ENCODE results near the gene FAM20C.
"Not testable (repeated sequence)": the region's sequence is repeated elsewhere in the genome, so short reads cannot be mapped to it uniquely, and the experiment has no call there.

FAM20C gene

DNA sequence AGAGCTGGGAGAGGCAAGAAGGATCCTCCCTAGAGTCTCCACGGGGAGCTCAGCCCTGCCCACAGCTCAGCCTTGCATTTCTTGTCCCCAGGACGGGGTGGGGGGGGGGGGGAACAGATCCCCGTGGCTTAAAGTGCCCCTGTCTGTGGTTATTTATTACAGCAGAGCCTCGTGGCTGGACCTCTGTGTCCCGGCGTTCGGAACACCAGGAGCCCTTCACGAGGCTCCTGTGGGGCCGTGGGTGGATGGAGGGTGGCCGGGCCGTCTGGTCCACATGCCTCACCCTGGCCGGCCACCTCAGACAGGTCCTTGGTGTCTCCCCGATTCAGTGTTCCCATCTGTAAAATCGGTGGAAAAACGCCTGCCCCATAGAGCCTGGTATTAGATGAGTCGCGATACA is 37.9 kb downstream of the FAM20C start:
- DNase-seq: no peak

DNA sequence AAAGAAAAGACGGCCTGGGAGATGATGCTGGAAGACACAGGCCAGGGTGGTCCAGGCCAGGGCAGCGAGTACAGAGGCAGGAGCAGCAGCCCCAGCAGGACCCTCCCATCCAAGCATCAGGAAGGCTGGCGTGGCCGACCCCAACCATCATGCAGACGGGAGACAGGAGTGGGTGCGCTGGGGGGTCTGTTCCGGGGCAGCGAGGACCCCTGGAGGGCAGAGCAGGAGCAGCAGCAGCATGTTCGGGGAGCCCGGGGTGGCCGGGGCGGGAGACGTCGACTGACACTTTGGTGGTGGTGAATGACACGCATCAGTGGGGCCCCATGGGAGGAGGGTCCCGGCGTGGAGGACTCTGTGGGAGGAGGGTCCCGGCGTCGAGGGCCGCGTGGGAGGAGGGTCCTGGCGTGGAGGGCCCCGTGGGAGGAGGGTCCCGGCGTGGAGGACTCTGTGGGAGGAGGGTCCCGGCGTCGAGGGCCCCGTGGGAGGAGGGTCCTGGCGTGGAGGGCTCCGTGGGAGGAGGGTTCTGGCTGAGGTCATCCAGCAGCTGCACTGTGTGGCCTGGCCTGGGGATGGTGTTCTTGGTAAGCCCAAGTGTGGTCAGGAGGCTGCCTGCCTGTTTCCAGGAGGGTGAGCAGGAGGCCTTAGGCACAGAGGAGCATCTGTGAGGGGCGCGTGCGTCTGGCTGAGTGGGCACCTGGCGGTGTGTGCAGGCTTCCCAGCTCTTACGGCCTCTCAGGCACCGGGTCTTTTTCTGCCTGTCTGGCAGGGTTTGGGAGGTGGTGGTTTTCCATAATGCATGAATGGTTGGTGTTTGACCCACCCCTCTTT is 38.9 kb downstream of the FAM20C start:
- DNase-seq: no peak

DNA sequence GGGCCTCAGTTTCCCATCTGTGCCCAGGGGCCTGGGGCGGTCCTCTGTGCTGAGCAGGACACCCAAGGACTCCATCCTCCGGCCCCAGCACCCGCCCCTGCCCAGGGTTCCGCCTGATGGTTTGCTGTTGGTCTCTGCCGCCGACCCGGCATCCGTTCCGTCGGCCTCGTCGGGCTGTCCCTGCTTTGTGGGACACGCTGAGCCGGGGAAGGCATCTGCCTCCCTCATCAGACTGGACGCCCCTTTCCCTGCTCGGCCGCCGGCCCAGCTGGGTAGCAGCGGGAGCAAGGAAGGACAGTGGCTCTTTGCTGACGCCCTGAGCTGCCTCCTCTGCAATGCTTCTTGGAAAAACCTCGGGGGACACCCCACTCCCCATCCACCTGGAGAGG is 39.5 kb downstream of the FAM20C start:
- no peak for DNase-seq

DNA sequence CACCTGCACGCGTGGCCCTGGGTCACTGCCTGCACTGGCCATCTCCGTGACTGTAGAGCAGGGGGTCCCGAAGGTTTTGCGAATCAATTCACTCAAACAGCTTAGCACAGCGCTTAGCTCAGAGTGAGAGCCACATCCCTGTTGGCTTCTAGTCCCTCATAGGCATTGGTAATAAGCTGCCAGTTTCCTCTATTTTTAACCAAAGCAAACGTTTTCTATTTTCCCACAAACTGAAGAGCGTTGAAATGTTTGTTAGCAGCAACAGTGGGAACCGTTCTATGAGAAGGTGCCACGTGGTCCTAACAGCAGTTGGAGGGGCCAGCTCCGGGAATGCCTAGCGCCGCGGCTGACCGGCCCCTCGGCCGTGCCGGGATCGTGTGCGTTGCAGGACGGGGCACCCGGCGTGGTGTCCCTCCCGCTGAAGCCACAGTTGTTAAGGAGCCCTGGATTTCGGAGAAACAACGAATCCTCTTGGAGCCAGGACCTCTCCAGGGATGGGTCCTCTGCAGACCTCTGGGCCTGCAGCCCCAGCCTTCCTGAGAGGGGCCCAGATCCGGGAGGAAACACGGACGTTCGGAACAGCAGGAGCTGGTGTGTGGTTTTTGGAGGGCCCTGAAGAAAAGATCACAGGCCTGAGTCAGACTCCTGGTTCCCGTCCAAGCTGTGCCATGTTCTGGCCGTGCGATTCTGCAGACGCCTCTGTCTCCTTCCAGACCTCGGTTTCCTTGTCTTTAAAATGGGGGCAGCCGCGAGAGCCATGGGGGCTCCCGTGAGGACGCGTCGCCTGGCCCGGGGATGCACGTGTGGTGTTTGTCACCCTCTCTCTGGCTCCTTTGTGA is 40.3 kb downstream of the FAM20C start:
- no peak for DNase-seq

DNA sequence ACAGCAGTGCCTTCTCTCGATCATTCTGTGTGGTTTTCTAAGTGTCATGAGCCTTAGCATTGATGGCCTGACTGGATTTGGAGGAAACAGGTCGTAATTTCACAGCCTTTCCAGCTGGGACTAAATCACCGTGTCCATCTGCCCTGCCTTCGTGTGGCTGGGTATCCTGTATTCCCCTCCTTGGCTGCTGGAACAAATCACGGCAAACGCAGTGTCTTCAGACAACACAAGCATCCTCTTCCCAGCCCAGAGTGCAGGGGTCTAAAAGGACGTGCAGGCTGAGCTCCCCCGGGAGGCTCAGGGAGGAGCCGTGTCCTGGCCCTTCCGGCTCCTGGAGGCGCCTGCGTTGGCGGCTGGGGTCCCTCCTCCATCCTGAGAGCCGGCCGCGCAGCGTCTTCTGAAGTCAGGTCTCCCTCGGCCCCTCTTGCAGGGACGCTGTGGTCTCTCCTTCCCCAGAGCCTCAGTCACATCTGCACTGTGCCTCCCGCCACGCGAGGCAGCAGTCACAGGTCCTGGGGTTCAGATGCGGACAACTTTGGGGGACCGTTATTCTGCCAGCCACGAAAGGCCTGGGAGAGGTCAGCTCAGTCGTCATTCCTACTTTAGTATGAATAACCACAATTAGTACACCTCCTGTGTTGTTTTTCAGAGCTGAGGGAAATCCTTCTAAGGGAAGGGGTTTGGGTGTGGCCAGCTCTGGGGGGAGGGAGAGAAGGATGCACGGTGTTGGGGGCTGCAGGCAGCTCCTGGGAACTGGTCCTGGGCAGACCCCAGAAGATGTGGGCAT is 41.1 kb downstream of the FAM20C start:
- no peak for DNase-seq

DNA sequence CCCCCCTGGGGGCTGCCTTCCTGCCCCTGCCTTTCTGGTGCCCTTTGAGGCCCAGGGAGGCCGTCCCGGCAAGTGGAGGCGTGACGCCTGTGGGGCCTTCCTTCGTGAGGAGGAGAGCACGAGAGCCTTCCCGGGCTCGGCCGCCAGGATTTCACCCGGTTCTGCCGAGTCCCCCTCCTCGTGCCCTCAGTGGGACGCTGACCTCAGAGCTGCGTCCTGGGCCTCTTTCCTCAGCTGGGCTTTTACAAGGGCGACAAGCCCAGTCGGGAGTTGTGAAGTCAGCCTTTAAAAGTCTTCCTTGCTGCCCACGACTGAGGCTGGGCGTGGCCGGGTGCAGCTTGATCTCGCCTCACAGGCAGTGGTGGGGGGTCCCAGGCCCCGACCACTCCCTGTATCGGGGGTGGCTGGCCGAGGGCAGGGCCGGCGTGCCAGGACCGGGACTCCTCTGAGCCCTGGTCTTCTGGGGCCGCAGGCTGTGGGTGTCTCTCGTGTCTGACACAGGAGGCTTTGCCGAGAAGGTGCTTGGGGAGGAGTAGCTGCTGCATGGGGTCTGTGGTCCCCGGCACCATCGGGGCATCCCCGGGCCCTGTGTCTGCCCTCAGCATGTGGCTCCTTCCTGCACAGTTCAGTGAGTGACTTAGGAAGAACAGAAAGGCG is 41.8 kb downstream of the FAM20C start:
- DNase-seq: no peak

DNA sequence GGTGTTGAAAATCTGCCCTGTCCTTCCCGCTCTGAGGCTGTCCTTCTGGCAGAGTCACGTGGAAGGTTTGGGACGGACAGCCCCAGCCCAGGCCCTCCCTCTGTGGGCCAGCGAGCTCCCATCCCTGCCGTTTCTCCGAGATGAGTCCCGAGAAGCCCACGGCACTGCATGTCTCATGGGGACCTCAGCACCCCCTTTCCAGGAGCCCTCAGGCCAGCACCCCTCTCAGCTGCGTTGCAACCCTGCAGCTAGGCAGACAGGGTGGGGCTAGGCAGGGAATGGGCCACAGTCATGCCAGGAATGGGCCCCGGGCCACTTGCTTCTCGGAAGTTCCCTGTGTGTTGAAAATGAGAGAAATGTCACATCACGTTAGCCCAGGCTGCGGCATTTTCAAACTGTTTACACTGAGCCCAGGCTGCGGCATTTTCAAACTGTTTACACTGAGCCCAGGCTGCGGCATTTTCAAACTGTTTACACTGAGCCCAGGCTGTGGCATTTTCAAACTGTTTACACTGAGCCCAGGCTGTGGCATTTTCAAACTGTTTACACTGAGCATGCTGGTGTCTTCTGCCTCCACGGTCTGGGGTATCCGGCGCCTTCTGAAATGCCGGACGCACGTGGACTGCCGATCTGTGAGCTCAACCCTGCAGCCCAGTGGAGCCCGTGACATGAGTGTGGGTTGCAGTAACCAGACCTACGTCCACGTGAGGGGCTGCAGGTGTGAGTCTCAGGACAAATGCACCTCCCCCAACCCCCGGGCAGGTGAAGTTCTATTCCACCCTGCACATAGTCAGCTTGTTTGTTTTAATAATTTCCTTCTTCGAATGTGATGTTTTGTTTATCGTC is 42.6 kb downstream of the FAM20C start:
- no peak for DNase-seq

DNA sequence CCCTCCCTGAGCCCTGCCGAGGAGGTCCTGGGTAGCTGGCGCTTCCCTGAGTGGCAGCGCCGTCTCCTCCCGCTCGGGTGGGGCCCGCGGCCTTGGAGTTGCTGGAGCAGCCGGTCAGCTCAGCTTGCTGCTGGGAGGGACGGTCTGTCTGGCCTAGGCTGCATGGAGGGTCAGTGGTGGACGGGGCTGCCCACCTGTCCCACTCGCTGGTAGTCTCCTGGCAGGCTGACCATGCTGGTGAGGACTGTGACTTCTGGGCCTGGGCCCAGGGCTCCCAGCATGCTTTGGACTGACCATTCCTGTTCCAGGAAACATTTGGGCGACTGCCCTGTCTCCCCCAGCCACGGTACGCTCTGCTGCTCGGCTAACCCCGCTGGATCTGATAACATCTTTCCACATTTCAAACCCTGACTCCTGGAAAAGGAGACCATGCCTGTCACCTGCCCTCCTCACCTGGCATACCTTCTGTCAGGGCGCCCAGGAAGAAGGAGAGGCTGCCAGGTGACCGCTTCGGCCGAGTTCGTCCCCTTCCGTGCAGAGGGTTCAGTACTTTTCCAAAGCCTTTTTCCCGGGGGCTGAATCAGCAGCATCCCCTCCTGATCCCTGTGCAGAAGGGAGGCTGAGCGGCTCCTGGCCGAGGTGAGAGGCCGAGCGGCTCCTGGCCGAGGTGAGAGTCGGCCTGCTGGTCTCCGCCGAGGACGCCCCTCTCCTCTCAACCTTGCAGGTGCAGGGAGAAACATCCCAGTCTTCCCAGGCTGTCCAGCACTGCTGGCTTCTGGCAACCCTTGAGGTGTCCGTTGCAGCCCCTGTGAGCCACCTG is 43.4 kb downstream of the FAM20C start:
- DNase-seq: no peak

DNA sequence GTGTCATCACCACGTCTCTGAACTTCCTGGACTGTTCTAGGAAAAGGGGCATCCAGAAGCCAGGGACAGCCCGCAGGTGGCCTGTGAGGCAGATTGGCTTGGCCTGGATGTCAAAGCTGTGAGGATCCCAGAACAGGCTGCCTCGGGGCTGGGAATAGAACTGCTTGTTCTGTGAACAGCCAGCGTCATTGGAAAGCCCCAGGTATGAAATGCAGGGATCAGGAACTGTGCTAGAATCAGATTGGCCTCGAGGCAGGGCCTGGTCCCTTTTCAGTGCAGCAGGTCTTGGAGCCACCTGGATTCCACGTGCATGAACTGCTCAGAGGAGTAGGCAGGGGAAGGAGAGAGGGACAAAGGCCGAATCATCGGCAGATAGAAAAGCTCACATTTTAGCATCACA is 44.6 kb downstream of the FAM20C start:
- DNase-seq: no peak

DNA sequence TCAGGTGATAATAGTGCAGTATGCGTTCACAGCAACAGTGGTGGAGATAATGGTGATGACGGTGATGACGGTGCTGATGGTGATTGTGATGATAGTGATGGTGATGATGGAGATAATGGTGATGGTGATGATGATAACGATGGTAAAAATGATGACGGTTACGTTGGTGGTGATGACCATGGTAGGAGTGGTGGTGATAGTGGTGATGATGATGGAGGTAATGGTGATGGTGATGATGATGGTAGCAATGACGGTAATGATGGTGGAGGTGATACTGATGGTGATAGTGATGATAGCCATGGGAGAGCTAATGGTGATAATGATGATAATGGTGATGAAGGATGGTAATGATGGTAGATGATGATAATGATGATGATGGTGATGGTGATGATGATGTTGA is 45.0 kb downstream of the FAM20C start:
- DNase-seq: no peak

DNA sequence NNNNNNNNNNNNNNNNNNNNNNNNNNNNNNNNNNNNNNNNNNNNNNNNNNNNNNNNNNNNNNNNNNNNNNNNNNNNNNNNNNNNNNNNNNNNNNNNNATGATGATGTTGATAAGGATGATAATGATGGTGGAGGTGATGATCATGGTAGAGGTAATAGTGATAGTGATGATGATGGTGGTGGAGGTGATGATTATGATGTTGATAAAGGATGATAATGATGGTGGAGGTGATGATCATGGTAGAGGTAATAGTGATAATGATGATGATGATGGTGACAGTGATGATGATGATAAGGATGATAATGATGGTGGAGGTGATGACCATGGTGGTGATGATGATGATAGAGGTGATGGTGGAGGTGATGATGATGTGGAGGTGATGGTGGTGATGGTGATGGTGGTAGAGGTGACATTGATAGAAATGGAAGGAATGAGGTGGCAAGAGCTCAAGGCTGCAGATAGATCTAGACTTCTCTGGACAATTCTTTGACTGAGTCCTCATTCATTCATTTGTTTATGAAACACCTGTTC is 47.8 kb downstream of the FAM20C start:
- no peak for DNase-seq

DNA sequence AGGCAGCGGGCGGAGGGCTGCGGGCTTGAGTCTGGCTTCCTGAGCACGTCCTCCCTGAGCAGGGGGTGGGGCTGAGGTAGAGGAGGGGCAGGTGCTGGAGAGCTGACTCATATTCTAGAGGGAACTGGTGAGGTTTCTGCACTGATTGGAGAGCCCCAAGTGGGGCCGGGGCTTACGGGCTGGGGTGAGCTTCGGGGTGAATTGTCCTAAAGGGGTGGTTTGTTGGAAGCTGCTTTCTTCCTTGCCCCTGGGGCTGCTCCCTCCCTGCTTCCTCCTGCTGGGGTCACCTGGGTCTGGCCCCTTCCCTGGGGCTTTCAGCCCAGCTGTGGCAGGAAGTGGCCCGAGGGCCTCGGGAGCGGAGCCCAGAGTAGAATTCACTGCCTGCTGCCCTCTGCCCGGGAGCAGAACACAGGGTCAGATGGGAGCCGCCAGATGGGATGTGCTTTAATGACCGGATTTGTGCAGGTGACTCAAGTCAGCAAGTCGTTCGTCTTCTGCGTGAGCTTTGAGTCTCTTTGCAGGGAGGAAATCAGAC is 48.6 kb downstream of the FAM20C start:
- DNase-seq: peak in 1 of 2 experiments; percentile 29

DNA sequence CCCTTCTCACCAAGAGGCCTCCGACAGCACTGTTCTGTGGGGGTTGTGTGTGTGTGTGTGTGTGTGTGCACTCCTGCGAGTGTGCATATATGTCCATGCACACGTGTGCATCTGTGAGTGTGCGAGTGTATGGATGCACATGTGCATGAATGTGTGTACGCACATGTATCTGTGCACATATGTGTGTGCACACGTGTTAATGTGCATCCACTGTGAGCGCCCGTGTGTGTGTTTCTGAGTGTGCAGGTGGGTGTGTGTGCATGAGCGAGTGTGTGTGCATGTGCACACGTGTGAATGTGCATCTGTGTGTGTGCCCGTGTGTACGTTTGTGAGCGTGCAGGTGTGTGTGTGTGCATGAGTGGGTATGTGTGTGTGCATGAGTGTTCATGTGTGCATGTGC is 49.1 kb downstream of the FAM20C start:
- no peak for DNase-seq

DNA sequence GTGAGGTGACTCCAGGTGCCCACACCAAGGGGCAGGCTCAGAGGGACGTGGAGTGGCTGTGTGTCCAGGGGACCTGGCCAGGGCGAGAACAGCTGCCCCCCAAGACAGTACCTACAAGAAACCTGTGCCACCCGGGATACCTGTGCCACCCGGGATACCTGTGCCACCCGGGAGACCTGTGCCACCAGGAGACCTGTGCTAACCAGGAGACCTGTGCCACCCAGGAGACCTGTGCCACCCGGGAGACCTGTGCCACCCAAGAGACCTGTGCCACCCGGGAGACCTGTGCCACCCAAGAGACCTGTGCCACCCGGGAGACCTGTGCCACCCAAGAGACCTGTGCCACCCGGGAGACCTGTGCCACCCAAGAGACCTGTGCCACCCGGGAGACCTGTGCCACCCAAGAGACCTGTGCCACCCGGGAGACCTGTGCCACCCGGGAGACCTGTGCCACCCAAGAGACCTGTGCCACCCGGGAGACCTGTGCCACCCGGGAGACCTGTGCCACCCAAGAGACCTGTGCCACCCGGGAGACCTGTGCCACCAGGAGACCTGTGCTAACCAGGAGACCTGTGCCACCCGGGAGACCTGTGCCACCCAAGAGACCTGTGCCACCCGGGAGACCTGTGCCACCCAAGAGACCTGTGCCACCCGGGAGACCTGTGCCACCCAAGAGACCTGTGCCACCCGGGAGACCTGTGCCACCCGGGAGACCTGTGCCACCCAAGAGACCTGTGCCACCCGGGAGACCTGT is 50.6 kb downstream of the FAM20C start:
- not testable (repeated sequence) for DNase-seq

DNA sequence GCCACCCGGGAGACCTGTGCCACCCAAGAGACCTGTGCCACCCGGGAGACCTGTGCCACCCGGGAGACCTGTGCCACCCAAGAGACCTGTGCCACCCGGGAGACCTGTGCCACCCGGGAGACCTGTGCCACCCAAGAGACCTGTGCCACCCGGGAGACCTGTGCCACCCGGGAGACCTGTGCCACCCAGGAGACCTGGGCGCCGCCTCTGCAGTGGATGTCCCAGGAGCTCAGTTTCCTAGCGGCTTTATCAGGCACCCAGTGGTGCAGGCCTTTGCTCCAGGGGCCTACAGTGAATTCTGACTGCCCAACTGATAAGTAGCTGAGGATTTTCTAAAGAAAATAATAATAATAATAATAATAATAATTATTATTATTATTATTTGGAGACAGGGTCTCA is 51.2 kb downstream of the FAM20C start:
- DNase-seq: not testable (repeated sequence)

DNA sequence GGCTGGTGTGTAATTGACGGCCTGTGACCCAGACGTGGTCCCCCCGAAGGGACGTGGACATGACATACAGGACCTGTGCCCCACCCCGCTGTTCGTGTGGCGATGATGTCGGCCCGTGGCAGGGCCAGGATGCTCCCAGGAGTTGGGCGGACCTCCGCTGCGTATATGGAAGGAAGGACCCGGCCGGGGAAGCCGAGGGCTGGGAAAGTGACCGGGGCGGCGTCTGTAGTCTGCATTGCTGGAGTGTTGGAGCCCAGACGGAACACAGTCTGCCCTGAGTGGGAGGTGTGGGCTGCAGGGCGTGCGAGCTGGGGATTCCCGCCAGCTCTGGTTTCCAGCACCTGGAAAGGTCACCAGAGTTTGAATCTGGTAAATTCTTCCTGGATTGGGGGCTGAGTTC is 52.6 kb downstream of the FAM20C start:
- no peak for DNase-seq

DNA sequence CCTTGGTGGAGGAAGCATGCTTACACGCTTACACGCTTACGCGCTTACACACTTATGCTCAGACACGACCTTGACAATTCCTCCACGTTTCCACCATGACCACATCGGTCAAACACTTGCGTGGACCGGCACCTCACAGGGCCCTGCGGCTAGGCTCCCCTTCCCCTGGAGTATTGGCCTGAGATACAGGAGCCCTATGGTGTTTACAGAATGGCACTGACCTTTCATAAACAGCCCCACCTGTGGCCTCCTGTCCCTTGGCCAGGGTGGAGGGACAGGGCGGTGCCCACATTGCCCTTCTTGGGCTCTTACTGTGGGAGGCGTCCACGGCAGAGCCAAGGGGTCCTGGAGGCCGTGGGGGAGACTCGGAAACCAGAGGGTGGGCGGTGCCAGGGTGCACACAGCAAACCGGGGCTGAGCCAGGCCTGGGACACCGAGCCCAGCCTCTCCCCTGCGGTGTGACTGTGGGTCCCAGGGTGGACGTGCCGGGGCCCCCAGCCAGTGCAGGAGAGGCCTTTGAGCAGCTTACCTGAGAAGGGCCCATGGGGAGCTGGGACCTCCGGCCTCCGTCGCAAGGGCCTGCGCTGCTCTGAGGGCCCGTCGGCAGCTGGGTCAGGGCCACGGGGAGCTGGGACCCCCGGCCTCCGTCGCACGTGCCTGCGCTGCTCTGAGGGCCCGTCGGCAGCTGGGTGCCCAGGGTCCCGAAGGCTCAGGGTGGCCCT is 53.4 kb downstream of the FAM20C start:
- DNase-seq: no peak

DNA sequence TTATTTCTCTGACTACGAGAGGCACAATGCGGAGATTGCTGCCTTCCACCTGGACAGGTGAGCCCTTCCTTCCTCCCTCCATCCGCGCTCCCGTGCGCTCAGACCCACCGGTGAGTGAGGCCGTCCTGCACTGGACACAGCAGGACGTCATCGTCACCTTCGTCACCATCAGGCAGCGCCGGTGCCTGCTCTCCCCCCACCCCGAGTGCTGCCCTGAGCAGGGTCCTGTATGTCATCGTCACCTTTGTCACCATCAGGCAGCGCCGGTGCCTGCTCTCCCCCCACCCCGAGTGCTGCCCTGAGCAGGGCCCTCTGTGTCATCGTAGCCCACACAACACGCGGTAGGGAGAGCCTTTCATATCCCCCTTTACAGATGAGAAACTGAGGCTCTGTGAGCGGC is 54.1 kb downstream of the FAM20C start:
- no peak for DNase-seq

DNA sequence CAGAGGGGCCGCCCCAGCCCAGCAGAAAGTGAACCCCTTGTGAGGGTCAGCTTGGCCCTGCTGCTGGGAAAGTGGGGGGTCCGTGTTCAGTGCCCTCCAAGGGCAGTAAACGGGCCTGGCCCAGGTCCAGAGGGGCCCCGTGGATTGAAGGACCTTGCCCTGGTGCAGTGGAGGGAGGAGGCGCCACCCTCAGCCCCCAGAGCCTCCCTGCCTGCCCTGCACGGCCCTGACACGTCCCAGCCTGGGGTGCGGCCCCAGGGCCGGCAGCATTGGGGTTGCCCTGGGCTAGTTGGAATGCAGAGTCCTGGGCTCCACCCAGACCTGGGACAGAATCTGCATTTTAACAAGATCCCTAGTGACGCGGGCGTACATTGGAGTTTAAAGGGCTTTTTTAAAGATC is 54.8 kb downstream of the FAM20C start:
- DNase-seq: no peak

Measured in activated T-cell treated with anti-CD3 and anti-CD28 coated beads, Interleukin-2, amount 50 U/mL, for 48 hours (primary cell).